GM19438 (cell line): Measurements from ENCODE around the gene NAGPA.

ENCODE experiments used
- ATAC-seq: cut with Tn5 transposase; IDR thresholded peaks from one replicate; pipeline ENCODE4 v1.9.1; 2021; ENCODE audit warnings: low read depth; ENCODE audit not compliant: unreplicated experiment

The NAGPA gene

DNA sequence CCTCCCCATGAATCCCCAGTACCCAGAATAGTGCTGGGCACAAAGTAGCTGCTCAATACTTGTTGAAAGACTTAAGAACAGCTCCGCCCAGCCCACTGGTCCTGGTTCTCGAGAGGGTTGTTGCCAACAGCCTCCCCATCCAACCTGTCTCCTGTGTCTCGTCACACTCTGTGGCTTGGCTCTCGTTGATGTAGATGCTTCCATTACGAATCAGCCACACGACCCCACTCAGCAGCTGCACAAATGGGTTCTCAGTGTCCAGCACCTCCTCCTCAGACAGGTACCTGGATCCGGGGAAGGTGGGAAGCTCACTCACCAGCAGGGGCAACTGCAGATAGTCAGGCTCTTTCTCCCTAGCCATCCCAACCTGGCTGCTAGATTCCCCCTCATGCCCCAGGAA lies 2.1 kb downstream of the NAGPA start:
- no peak for ATAC-seq

DNA sequence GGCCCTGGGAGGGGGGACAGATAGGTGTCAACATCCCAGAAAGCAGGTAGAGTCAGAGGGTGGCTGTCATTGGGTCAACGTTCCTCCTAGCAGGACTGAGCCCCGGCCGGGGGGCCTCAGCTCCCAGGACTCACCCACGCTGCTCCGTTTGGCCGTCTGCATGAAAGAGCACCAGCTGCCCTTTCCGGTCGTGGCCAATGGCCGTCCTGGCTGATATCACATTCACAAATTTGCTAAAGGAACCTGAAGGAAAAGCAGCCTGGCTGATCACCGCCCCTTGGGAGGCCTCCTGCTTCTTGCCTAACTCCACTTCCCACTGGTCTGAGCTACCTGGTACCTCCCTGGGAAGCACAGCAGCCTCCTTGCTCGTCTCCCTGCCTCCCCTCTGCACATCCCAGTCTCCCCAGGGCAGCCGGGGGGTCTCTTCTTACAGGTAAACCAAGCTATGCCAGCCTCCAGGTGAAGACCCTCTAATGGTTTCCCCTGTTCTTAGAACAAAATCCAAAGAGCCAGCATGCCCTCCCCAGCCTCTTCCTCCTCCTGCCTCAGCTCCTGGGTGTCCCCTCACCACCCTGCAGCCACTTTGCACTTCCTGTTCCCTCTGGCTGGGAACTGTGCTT lies 3.4 kb downstream of the NAGPA start:
- no peak for ATAC-seq

DNA sequence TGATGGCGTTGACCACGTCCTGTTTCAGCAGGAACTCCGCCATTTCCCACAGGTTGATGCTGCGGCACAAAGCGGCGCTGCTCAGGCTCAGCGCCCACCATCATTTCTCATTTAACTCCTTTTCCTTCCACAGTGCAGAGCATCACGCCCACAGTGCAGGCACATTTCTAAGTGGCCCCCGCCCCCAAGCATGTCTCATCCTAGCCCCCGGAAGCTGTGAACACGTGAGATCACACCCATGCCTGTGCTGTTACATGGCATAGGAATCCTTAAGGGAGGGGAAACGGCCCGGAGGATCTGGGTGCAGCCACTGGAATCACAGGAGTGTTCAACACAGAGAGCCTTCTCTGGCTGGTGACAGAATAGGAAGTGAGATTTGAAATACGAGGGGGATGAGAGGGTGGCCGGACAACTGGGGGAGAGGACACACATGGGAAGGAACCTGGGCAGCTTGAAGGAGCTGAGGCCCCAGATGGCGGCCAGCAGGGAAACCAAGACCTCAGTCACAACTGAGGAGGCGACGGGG lies 4.7 kb downstream of the NAGPA start:
- no peak for ATAC-seq

DNA sequence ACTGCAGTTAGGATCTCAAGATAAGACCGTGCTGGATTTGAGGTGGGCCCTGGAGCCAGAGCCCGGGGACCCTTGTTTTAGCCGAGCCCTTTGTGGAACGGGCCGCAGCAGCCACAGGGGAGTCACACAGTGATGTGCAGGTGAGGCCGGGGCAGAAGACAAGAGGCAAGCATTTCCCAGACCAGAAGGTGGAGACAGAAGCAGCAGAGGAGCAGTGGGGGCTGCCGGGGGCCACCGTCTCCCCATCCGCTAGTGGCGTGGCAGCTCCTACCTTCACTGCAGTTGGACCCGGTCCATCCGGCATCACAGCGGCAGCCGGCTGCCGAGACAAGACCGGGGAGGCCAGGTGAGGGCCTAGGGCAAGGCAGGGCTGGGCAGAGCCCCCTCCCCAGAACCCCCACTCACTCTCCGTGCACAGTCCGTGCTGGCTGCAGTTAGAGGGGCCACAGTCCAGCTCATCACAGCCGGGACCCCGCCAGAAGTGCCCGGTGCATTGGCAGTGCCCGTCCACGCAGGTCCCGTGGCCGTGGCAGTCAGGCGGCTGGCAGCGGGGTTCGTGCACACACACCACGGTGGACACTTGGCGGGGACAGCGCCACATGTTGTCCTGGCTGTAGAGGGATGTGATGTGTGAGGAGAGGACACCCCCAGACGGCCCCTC lies 6.0 kb downstream of the NAGPA start:
- no peak for ATAC-seq

DNA sequence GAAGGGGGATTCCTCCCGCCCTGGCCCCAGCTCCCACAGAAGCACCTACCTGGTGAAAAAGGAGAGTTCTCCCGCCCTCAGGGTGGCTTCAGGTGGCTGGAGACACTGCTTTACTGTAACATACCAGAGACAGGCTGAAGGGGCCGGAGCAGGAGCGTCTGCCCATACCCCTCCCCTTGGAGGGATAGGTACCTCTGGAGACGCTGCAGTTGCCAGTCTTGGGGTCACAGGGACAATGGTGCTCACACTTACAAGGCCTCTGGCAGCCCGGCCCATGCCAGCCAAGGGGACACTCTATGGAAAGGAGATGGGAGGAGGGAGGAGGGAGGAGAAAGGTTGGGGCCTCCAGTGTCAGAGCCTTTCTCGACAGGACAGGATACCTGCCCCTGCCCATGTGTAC lies 6.6 kb downstream of the NAGPA start:
- no peak for ATAC-seq

DNA sequence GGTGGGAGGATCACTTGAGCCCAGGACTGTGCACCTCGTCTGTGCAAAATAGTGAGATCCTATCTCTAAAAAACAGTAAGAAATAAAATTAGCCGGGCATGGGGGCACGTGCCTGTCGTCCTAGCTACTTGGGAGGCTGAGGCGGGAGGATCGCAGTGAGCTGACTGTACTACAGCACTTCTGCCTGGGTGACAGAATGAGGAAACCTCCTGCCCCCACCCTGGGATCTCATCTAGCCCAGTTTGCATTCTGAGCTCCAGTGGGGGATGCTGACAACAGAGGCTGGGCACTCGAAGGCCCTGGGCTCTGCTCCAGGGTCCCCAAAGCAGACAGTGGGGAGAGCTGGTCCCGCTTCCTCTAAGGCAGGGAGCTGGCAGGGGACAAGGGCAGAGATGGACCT lies 7.1 kb downstream of the NAGPA start:
- ATAC-seq: no peak

DNA sequence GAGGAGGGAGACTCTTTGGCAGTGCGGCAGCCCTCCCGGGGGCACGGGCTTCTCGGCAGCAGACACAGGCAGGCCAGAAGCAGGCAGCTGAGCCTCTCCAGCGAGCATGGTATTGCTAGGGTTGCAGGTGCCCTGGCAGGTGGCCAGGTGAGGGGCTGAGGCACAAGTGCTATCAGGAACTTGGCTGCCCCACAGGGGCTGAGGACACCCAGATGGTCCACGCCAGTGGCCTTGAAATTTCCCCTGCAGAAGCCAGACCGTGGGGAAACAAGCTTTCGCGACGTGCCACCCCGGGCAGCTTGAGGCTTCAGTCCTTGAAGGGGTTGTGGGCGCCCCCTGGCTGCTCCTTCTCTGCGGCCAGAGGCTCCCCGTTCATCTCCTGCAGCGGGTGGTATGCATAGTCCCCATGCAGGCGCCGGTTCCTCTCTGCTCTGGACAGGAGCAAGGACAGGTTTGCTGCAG lies 8.5 kb downstream of the NAGPA start:
- no peak for ATAC-seq

DNA sequence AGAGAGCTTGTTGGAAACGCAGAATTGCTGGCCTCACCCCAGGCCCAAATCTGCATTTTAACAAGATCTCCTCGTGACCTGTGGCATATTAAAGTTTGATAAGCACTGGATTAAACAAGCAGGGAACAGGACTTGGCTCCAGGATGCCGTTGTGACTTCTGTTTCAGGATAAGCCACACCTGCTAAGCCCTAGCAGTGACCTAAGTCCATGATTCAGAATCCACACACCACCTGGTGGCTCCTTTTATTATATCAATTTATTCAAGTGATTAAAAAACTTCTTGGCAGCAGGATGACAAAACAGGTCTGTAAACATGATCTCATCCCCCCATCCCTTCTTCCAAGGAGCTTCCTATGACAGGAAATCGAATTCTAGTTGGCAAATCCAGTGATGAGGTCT lies 9.1 kb downstream of the NAGPA start:
- no peak for ATAC-seq

DNA sequence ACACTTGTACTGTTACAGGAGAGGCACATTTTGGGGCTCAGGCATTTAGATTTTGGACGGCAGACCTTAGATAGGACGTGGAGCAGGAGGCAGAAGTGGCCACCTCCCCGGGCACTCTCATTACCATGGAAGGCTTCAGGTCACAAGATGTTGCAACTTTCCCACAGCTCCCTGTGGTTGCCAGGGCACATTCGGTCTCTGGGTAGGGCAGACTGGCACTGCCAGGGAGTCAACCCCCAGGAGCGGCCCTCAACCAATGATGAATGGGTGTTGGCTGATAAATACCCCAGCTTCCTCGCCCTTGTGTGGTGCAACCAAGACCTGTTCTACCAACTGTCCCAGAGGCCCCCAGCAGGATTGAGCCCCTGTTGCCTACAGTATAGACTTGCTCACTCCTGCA lies 11.2 kb downstream of the NAGPA start:
- no peak for ATAC-seq

DNA sequence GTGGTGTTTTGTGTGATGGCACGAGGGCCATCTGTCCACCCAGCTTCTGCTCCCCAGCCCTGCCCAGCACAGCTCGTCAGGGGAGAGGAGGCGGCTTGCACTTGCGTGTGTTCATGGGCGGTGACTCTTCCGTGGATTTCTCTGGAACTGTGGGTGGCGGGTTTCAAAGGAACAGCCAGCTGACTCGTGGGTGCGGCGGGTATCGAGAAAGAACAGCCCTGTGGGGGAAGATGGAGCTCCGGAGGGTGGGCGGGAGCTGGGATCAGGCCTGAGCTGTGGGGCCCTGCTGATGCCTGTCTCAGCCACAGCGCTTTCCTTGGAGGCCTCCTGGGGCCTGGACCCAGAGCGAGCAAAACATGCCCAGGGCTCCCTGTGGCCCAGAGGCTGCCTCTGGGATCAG lies 13.2 kb downstream of the NAGPA start:
- ATAC-seq: no peak

DNA sequence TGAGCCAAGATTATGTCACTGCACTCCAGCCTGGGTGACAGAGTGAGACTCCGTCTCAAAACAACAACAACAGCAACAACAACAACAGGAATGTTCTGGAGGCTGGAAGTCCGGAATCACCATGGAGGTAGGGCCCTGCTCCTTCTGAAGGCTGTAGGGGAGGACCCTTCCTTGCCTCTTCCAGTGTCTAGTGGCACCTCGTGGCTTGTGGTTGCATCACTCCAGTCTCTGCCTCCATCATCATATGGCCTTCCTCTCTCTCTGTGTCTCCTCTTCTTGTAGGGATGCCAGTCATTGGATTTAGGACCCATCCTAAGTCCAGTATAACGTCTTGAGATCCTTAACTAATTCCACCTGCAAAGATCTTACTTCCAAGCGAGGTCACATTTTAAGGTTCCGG lies 14.0 kb downstream of the NAGPA start:
- no peak for ATAC-seq

DNA sequence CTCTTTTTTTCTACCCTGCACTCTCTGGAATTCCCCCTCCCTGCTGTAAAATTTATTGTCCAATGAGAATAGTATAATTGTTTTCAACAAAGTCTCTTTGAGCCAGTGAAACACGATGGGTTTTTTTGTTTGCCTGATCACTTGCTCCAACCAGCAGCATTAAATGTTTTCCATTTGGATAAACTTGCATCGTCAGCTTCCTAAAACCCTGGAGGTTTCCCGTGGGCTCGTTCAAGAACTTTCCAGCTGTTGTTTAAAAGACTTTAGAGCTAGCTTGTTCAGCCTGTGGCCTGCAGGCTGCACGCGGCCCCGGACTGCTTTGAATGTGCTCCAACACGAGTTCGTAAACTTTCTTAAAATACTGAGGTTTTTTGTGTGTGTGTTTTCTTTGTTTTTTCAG lies 14.9 kb downstream of the NAGPA start:
- ATAC-seq: no peak

DNA sequence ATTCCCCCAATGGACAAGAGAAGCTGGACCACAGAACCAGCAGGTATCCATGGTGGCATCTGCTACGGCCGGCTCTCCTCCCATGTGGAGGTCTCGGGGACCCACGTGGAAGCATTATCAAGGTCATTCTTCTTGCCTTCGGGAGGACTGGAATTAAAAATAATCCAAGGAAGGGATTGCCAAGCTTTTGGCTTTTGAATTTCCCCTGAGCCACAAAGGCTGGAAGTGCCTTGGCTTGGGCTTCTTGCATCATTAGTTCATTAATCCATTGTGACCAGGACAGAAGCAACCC lies 16.1 kb downstream of the NAGPA start:
- no peak for ATAC-seq

DNA sequence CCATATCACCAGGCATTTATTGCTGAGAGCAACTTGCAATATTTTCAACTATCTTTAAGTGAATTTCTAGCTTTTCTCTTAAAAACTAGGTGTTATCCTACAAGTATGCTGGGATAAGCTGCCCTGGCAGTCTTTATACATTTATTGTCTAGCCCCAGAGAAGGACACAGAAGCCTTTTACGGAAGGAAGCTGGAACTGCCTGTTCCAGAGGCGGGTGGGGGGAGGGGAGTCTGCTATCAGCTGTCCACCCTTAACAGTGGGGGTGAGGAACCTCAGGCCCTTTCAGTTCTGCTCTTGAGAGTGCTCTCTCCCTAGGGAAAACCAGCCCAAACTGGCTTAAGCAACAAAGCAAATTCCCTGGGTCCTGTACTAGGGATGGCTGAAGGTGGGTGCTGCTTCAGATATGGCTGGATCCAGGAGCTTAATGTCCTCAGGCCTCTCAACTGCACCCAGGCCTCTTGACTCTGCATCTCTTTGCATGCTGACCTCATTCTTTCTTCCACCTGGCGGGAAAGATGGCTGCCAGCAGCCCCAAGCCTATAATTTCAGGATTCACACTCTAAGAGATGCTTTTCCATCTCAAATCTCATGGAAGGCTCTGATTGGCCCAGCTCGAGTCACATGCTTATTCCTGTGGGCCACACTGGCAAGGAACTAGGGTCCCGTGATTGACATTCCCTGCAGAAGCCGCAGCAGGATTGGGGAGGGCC lies 16.6 kb downstream of the NAGPA start:
- ATAC-seq: no peak

DNA sequence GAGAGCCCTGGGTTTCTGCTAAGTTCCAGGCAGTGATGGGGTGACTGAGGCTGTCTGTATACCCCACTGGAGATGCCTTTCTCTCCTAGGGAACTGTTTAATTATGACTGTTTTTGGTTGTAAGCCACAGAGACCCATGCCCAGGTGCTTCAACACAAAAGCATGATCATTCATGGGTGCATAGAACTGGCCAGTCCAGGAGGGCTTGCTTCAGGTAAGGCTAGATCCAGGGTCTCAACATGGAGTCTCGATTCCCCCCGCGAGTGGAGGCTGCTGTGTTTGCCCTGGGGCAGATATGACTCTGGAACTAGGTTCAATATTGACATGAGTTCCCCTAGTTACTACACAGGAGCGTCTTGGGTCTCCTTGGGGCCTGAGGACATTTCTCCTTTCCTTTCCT lies 17.8 kb downstream of the NAGPA start:
- no peak for ATAC-seq

DNA sequence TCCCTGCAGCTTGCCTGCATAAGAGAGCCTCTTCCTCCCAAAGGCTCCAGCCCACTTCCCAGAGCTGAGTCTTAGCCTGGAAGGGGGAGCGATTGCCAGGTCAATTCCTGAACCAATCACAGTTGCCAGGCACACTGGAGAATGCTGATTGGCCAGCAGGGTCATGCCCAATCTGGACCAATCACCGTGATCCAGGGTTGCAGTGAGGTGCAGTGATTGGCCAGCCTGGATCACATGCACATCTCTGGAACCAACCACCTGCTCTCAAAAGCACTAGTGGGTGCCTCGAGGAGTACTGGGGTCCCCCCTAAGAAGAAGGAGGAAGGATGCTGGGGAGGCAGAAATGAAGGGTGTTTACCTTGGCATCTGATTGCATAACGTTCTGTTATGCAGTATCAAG lies 18.4 kb downstream of the NAGPA start:
- no peak for ATAC-seq

DNA sequence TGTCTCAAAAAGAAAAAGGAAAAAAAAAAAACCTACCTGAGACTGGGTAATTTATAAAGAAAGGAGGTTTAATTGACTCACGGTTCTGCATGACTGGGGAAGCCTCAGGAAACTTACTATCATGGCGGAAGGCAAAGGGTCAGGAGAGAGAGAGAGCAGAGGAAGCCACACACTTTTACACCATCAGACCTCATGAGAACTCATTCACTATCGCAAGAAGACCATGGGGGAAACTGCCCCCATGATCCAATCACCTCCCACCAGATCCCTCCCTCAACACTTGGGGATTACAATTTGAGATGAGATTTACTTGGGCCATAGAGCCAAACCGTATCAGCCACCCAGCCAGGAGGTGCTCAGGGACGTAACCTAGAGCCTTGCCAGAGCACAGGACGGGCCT lies 20.8 kb downstream of the NAGPA start:
- ATAC-seq: no peak

DNA sequence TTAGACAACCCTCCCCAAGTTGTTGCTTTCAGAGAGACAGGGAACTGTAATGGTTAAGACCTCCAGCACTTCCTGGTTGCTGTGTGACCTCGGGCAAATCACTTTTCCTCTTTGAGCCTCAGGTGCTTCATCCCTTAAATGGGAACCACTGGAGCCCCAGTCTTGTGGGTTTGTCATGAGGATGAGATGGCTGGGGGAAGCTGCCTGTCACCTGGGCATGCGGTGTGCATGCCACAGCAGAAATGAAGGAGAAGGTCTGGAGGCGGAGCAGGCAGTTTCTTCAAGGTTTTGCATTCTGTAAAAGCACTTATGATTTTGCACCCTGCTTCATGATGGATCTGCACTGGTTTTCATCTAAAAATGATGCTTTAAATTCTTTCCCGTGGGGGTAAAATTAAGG lies 22.1 kb downstream of the NAGPA start:
- ATAC-seq: no peak

DNA sequence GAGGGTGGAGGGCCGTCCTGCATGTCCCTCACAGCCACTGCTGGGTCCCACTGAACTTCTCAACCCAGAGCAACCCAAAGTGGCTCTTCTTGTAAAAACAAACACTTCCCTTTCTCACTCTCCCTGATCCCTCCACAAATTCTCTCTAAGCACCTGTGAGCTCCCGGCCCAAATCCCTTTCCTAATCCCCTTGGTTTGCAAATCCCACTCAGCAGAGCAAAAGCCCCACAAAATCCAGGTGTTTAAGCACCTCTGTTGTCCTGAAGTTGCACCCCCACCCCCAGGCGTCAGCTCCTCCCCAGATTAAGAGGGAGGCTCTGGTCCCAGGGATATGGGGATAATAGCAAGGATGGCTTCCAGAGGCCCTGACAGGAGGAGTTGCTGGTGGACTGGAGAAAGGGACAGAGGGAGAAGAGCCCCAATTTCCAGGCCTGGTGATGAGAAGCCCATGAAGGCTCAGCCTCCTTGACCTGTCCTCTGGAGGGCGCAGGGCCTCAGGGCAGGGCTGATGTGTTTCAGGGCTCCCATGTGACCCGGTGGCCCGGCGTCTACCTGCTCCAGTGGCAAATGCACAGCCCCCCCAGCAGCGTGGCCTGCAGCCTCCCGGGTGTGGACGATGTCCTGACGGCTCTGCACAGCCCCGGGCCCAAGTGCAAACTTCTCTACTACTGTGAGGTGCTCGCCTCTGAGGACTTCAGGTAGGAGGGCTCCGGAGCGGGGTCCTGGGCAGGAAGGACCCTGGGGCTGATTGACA lies 23.0 kb downstream of the NAGPA start:
- no peak for ATAC-seq

DNA sequence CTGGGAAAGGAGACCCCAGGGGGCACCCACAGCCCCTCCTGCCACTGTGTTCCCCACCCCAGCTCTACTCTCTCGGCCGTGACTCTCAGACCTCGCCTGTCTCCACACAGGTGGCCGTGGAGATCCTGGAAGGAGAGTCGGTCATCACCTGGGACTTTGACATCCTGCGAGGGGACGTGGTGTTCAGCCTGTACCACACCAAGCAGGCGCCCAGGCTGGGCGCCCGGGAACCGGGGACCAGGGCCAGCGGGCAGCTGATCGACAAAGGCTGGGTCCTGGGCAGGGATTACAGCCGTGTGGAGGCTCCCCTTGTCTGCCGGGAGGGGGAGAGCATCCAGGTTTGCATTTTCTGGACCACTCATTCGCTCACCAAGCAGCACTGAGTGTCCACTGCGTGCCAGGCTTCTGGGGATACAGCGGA lies 25.4 kb downstream of the NAGPA start:
- ATAC-seq: no peak

DNA sequence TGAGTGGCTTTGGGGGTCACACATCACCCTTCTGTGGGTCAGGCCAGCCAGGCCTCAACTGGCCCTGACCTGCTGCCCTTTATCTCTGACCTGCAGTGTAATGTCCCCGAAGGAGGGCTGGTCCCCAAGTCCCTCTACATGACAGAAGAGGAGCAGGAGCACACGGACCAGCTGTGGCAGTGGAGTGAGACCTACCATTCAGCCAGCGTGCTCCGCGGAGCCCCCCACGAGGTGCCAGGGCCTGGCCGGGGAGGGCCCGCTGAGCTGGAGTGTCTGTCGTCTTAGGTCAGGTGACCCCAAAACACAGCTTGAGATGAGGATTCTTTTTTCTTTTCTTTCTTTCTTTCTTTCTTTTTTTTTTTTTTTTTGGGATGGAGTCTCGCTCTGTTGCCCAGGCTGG lies 26.5 kb downstream of the NAGPA start:
- no peak for ATAC-seq
